IgD-negative memory B cell (primary cell): Measurements from ENCODE around the gene NSUN2. TPM values are rescaled to one million over a fixed set of nuclear protein-coding genes. Genes with fewer than 3 reads are reported as not detected.

Source experiments
- H3K27ac Mint-ChIP-seq, 3 donors: one replicate each; pipeline ENCODE4 v1.8.0; 2020 to 2022; ENCODE audit warnings: mild to moderate bottlenecking in 3 of 3, mixed read lengths in 3 of 3, moderate library complexity in 1 of 3
- H3K27me3 Mint-ChIP-seq: one replicate; pipeline ENCODE4 v1.8.0; 2021; ENCODE audit warnings: mixed read lengths
- H3K36me3 Mint-ChIP-seq: one replicate; pipeline ENCODE4 v1.8.0; 2020; ENCODE audit warnings: mild to moderate bottlenecking, mixed read lengths
- H3K4me1 Mint-ChIP-seq, 3 donors: one replicate each; pipeline ENCODE4 v1.8.0; 2020 to 2022; ENCODE audit warnings: mixed read lengths in 3 of 3, mild to moderate bottlenecking in 1 of 3
- H3K4me3 Mint-ChIP-seq, 4 donors: one replicate each; pipeline ENCODE4 v1.8.0; 2020 to 2022; ENCODE audit warnings: mild to moderate bottlenecking in 4 of 4, mixed read lengths in 4 of 4, moderate library complexity in 3 of 4
- H3K9me3 Mint-ChIP-seq, 3 donors: one replicate each; pipeline ENCODE4 v1.8.0; 2020 to 2021; ENCODE audit warnings: mixed read lengths in 3 of 3, mild to moderate bottlenecking in 1 of 3
- polyA plus RNA-seq: library from polyadenylated mRNA; unstranded; fragments of 300-500 nt; fragmentation: Illumina TruSeq; gene quantifications from one replicate; pipeline ENCODE4 v1.2.3, GENCODE V29; 2021

Gene NSUN2
- polyA plus RNA-seq, 1 donor from 2014 or later: 33.1 TPM

- H3K36me3 Mint-ChIP-seq: no peaks in the 10 kb centered on the region
- no peak overlapping the region for H3K27ac Mint-ChIP-seq
- H3K9me3 Mint-ChIP-seq: peaks cover 0 to 5% (median 3%) of the 10 kb centered on the region in 3 donors
- H3K4me1 Mint-ChIP-seq: peaks cover 0 to 6% (median 3%) of the 10 kb centered on the region in 3 donors
- H3K27me3 Mint-ChIP-seq: peaks cover 24% of the 10 kb centered on the region
- no peak overlapping the region for H3K4me3 Mint-ChIP-seq
Observed at GRCh38 chr5:6587171-6587570, 45.7 kb downstream of the NSUN2 start.

GRCh38 chr5:6586647-6587042, 46.2 kb downstream of the NSUN2 start:
- H3K27me3 Mint-ChIP-seq: peaks cover 27% of the 10 kb centered on the region
- H3K36me3 Mint-ChIP-seq: no peaks in the 10 kb centered on the region
- H3K4me1 Mint-ChIP-seq: peaks cover 0 to 3% (median 2%) of the 10 kb centered on the region in 3 donors
- H3K27ac Mint-ChIP-seq: no peak overlapping the region
- H3K9me3 Mint-ChIP-seq: peaks cover 0 to 3% (median 2%) of the 10 kb centered on the region in 3 donors
- no peak overlapping the region for H3K4me3 Mint-ChIP-seq

DNA sequence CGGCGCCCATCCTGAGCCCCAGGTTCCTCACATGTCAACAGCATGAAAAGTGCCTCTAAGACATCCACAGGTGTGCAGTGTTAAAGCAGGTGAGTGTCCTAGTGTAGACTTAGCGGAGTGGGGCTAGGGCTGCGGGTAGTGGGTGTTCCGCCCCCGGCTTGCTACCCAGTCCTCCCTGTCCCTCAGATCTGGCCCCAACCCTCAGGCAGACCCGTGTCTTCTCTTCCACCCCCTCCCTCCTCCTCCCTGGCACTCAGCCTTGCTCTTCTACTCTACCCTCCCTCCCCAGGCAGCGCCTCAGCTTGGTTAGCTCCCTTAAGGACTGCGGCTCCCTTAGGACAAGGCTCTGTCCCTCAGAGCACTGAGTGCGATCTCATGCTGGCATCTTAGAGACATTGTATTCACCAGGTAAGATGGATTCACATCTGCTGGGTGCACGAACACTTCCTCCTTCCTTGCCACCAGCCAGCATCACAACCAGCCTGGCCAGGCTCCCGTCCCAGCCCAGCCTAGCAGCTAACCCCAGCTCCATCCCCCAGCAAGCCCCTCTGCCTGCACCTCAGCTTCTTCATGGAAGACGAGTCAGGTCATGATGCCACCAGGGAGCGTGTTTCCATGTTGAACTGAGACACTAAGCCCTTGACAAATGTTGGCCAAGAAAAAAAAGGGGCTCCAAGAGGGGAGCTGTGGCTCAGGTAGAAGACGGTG, 46.8 kb downstream of the NSUN2 start:
- Mint-ChIP-seq H3K4me1 (peaks cover 0 to 2% (median 0%) of the 10 kb centered on the region in 3 donors), H3K4me3 (peak overlapping the region in 1 of 4 donors; percentile 68), H3K27ac (no peak overlapping the region), H3K36me3 (no peaks in the 10 kb centered on the region), H3K27me3 (peaks cover 29% of the 10 kb centered on the region), H3K9me3 (peaks cover 0 to 3% (median 0%) of the 10 kb centered on the region in 3 donors)

DNA sequence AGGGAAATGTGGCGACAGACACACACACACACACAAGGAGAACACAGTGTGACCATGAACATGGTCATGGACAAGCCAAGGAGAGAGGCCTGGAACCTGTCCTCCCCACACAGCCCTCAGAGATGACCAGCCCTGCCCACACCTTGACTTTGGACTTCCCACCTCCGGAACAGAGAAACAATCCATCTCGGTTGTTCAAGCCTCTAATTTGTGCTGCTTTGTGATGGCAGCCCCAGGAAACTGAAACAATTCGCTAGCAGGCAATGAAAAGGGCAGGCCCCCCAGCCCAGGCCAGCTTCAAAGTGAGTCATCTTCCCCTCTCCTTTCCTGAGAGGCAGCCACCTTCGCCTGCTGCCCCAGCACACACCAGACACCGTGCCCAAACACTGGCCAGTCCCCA, 47.7 kb downstream of the NSUN2 start:
- Mint-ChIP-seq H3K4me1 (peaks cover 0 to 2% (median 0%) of the 10 kb centered on the region in 3 donors), H3K27me3 (peaks cover 32% of the 10 kb centered on the region), H3K4me3 (no peak overlapping the region), H3K9me3 (peaks cover 0 to 3% (median 0%) of the 10 kb centered on the region in 3 donors), H3K36me3 (no peaks in the 10 kb centered on the region), H3K27ac (no peak overlapping the region)

DNA sequence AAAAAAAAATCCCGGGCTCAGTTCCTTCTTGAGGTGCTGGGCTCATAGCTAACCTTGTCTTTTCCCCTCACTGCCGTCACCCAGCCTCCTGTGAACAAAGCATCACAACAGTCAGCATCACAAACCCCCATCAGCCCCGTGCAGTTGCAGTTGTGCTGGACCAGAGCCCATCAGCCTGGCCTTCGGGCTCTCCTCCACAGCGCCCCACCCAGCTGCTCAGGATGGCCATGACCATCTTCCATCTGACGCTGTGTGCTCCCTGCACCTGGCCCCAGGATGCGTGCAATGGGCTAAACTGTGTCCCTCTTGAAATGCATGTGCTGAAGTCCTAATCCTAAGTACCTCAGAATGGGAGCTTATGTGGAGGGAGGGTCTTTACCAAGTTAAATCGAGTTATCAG, 48.1 kb downstream of the NSUN2 start:
- no peak overlapping the region for H3K27ac Mint-ChIP-seq
- no peak overlapping the region for H3K4me3 Mint-ChIP-seq
- H3K4me1 Mint-ChIP-seq: peaks cover 0 to 2% (median 0%) of the 10 kb centered on the region in 3 donors
- peaks cover 0 to 3% (median 0%) of the 10 kb centered on the region in 3 donors for H3K9me3 Mint-ChIP-seq
- peaks cover 35% of the 10 kb centered on the region for H3K27me3 Mint-ChIP-seq
- H3K36me3 Mint-ChIP-seq: no peaks in the 10 kb centered on the region

DNA sequence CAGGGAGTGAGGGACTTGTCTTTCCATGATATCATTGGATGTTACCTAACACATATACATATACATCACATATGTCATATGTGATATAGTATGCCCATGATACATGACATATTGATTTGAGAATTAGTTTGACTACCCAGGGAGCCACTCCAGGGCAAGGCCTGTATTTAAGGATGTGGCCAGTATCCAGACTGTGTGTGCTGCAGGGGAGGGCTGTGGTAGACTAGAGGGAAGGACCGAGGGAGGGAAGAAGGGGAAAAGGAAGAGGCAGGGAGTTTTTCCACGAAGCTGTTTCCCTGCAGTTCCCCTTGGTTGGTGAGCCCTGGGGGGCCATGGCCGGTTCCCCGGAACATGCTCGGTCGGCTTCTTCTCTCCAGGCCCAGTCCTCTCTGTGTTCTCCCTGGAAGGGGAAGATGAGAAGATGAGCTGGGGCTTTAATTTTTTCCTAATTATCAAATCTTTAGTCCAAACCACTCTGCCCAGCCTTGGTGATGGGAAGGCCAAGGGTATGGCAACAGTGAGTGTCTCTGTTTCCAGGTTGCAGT, 48.7 kb downstream of the NSUN2 start:
- Mint-ChIP-seq H3K27me3 (peaks cover 35% of the 10 kb centered on the region), H3K4me1 (peaks cover 0 to 2% (median 0%) of the 10 kb centered on the region in 3 donors), H3K9me3 (peaks cover 0 to 3% (median 0%) of the 10 kb centered on the region in 3 donors), H3K36me3 (no peaks in the 10 kb centered on the region), H3K4me3 (peak overlapping the region in 2 of 4 donors; percentile 64 to 81), H3K27ac (no peak overlapping the region)

DNA sequence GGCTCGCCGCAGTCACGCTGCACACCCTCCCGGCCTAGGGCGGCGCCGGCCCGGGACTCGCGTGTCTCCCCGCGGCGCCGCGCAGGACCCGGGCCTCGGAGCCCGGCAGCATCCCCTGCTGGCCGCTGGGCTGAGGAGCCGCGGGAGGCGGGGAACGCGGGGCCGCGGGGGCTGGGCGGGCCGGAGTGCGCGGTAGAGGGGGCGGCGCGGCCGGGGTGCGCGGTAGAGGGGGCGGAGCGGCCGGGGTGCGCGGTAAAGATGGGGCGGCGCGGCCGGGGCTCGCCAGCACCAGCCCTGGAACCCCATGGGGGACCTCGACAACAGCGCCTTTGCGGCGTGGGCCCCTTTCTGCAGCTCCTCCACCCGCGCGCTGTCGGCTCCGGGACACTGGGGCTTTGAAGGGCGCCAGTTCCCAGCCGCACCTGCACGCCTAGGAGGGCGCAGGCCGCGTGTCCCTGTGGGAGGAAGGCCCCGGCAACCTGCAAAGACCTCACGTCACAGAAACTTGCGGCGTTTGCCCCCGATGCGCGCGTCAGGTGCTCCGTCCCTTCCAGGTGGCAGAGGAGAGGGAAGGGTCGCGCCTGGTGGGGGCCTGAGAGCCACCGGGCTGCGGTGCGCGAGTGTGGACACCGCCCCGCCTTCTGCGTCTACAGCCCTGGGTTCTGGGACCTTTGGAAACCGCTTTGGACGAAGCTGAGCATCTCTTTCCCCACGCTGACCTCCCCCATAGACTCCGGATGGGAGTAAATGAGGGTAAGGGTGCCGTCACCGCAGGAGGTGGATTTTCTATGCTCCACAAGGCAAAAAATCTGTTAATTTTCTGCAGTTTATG, 49.6 kb downstream of the NSUN2 start:
- Mint-ChIP-seq H3K27ac (no peak overlapping the region), H3K9me3 (peaks cover 0 to 3% (median 0%) of the 10 kb centered on the region in 3 donors), H3K27me3 (peaks cover 35% of the 10 kb centered on the region), H3K4me3 (peak overlapping the region in 3 of 4 donors; percentile 8 to 72 (median 34)), H3K4me1 (peaks cover 0 to 2% (median 0%) of the 10 kb centered on the region in 3 donors), H3K36me3 (no peaks in the 10 kb centered on the region)

GRCh38 chr5:6582507-6583048, 50.3 kb downstream of the NSUN2 start:
- peaks cover 0 to 2% (median 0%) of the 10 kb centered on the region in 3 donors for H3K4me1 Mint-ChIP-seq
- H3K36me3 Mint-ChIP-seq: no peaks in the 10 kb centered on the region
- H3K9me3 Mint-ChIP-seq: peaks cover 0 to 3% (median 0%) of the 10 kb centered on the region in 3 donors
- peak overlapping the region in 3 of 4 donors; percentile 28 to 72 (median 30) for H3K4me3 Mint-ChIP-seq
- no peak overlapping the region for H3K27ac Mint-ChIP-seq
- H3K27me3 Mint-ChIP-seq: peaks cover 35% of the 10 kb centered on the region

DNA sequence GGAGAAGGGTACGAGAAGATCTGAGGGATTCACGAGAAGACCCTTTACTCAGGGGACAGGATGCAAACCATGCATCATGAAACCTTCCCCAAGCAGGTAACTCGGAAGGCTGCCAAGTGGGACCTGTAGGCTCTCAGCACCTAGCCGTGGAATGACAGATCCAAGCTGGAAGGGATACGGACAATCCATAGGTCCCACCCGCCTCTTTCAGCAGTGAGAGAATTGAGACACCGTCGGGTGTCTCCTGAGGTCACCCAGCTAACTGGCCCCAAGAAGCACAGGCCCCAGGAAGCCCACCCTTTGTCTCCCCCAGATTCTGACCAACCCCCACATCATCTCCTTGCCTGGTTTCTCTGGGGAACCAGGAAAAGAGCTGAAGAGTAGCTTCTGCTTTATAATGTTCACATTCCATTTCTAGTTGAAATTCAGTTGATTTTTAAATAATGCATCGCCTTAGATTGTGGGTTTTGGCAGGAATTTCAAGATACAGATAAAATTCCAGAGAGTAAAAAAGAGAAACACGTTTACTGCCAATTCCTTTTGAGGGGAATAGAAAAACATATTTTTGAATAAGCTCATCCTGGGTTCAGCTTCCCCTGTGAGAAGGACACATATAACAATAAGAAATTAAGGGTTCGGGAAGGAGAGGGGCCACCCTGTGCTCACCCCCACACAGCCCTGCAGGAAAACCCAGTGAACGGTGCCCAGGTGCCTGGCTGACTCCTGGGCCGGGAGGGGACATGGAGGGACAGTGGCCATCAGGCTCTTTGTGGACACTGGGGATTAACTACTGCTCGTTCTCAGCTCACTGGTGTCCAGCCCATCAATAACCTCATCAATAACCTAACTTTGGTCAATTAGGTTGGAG, 51.1 kb downstream of the NSUN2 start:
- peaks cover 0 to 2% (median 0%) of the 10 kb centered on the region in 3 donors for H3K4me1 Mint-ChIP-seq
- H3K4me3 Mint-ChIP-seq: peak overlapping the region in 1 of 4 donors; percentile 72
- no peaks in the 10 kb centered on the region for H3K9me3 Mint-ChIP-seq
- no peak overlapping the region for H3K27ac Mint-ChIP-seq
- H3K27me3 Mint-ChIP-seq: peaks cover 34% of the 10 kb centered on the region
- H3K36me3 Mint-ChIP-seq: no peaks in the 10 kb centered on the region

GRCh38 chr5:6581090-6581489, 51.8 kb downstream of the NSUN2 start:
- peaks cover 29% of the 10 kb centered on the region for H3K27me3 Mint-ChIP-seq
- no peak overlapping the region for H3K27ac Mint-ChIP-seq
- H3K36me3 Mint-ChIP-seq: no peaks in the 10 kb centered on the region
- H3K4me1 Mint-ChIP-seq: peaks cover 0 to 2% (median 0%) of the 10 kb centered on the region in 3 donors
- H3K4me3 Mint-ChIP-seq: no peak overlapping the region
- H3K9me3 Mint-ChIP-seq: no peaks in the 10 kb centered on the region

DNA sequence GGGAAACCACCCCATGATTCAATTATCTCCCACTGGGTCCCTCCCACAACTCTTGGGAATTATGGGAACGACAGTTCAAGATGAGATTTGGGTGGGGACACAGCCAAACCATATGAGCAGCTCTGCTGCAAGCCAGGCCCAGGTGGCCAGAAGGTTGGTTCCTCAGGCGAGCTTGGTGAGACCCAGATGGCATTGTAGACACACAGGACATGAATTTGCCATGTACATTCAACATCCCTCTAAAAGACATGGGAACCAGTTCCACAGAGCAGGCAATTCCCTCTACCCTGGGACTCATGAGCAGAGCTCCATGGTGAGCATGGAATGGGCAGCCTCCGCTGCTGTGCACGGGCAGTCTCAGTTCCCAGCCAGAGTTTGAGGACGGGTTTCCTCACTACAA, 53.3 kb downstream of the NSUN2 start:
- Mint-ChIP-seq H3K27ac (no peak overlapping the region), H3K27me3 (peaks cover 17% of the 10 kb centered on the region), H3K4me3 (no peak overlapping the region), H3K9me3 (no peaks in the 10 kb centered on the region), H3K36me3 (no peaks in the 10 kb centered on the region), H3K4me1 (peaks cover 0 to 2% (median 0%) of the 10 kb centered on the region in 3 donors)

DNA sequence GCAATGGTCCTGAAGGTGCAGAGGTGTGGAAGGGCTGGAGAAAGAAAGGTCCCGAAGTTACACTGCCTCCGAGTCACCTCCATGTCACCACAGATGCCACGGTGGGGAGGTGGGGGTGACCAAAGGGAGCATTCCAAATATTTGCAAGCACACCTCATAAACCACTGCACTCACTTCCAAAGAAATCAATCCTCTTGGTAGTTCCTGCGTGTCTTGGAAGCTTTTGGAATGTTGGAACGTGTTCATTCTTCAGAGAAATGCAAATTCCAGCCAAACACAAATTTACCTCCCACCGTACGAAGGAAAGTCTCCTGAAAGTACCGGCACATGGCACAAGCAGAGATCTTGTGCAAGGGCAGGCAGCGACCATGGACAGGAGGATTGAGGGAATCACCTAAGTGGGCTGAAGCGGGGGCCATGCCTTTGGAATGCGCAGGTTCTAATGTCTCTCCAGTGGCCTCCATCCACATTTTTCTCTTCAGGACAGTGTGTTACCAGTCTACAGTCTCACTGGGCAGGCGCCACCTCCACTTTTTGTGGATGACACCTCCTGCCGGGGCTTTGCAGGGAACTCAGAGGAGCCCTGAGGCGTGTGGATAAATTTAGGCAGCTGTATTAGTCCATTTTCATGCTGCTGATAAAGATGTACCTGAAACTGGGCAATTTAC, 54.0 kb downstream of the NSUN2 start:
- Mint-ChIP-seq H3K36me3 (no peaks in the 10 kb centered on the region), H3K27ac (no peak overlapping the region), H3K27me3 (peaks cover 13% of the 10 kb centered on the region), H3K4me3 (no peak overlapping the region), H3K9me3 (no peaks in the 10 kb centered on the region), H3K4me1 (peaks cover 0 to under 1% (median 0%) of the 10 kb centered on the region in 3 donors)

GRCh38 chr5:6576861-6577501, 55.9 kb downstream of the NSUN2 start:
- H3K36me3 Mint-ChIP-seq: no peaks in the 10 kb centered on the region

More at GRCh38 chr5:6576861-6577501, 55.9 kb downstream of the NSUN2 start:
- H3K27ac Mint-ChIP-seq: no peak overlapping the region
- H3K4me3 Mint-ChIP-seq: no peak overlapping the region
- H3K4me1 Mint-ChIP-seq: no peaks in the 10 kb centered on the region
- no peaks in the 10 kb centered on the region for H3K9me3 Mint-ChIP-seq
- peaks cover 12% of the 10 kb centered on the region for H3K27me3 Mint-ChIP-seq
